Left hindlimb (tissue), 1 donor: ENCODE measurements around the gene WBP1.
"Not testable (repeated sequence)": the region's sequence is repeated elsewhere in the genome, so short reads cannot be mapped to it uniquely, and the experiment has no call there.

Experiments
- DNase-seq: peaks from one replicate; pipeline ENCODE4 v3.0.0-alpha.2; 2018

Gene WBP1

DNA sequence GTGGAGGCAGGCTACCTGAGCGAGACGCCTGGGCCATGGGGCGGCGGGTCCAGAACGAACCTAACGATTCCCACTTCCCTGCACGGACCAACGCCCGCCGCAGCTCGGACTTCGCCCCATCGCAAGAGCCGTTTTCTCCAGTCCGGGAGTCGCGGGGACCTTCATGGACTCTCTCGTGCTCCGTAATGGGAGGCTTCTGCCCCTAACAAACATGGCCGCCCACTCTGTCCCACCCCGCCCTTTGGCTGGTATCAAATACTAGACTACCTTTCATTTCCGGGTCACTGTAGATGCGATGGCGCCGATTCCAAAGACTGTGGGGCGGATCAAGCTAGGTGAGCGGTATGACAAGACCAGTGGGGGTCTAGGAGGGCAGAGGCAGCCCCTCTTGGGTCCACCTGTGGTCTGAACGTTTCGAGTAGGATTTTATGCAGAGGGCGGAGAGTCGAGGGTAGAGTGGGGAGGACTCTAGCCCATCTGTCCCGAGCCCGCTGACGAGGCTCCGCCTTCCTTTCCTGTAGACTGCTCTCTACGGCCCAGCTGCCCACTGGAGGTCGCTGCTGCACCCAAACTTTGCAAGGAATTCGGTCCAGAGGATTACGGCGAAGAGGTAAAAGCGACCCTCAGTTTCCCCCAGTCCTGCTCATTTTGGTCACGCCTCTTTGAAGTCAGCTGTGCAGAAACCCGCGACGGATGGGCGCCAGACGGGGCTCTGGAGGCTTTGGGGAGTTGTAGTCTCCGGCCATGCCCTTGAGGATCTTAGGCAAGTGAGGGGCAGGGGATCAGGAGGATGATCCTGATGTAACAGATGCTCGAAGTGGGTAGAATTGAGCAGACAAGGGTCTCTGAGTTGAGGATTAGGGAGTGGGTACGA is 24.8 kb downstream of the WBP1 start, which contains the start of the genes CCDC142 and TTC31:
Gene CCDC142, minus strand, starts transcription at position 198 of the 874 bp plus-strand sequence. Its CDS starts 161 bp downstream, at position 37.
Gene TTC31, plus strand, starts transcription at position 281 of the 874 bp plus-strand sequence. Its CDS starts 15 bp downstream, at position 296.
- peak; percentile 97 for DNase-seq

- DNase-seq, result not testable (repeated sequence)
Measured at GRCh38 chr2:74483675-74484164, 25.5 kb downstream of the WBP1 start.

- no peak for DNase-seq
Measured at GRCh38 chr2:74486141-74486540, 27.9 kb downstream of the WBP1 start.

GRCh38 chr2:74488643-74489481 is 30.6 kb downstream of the WBP1 start:
- DNase-seq, result no peak

DNA sequence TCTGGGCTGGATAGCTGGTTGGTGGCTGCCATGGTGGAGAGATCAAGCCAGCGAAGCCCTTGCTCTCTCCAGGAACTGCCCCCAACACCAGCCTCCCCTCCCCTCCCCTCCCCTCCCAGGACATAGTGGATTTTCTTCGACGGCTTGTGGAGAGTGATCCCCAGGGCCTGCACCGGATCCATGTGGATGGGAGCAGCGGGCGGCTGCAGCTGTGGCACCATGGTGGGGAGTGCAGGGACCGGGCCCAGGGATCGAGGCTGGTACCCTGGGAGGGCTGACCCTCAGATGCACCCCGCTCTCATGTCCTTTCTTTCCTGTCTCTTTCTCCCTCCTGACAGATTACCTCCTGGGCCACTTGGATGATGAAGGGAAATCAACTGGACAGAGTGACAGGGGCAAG is 31.7 kb downstream of the WBP1 start:
- DNase-seq, result no peak

GRCh38 chr2:74491648-74492544 is 33.7 kb downstream of the WBP1 start:
- DNase-seq, result no peak

- no peak for DNase-seq
Measured at GRCh38 chr2:74493546-74493945, 35.3 kb downstream of the WBP1 start.

DNA sequence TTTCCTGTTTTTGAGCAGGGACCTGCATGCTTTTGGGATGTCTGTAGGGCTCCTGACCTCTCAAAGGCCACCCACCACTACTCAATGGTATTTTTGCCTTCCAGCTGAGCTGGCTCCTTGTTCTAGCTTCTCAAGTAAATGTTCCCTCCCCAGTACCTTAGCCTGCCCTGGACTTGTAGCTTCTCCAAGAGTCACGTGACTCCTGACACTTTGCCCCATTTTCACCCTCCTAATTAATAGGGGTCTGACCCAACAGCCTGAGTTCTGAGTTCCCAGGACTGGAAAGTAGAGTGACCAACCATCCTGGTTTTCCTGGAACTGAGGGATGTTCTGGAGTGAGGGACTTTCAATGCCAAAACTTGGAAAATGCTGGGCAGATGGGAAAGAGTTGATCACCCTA is 37.2 kb downstream of the WBP1 start:
- no peak for DNase-seq

GRCh38 chr2:74496997-74497776 is 38.9 kb downstream of the WBP1 start:
- no peak for DNase-seq

DNA sequence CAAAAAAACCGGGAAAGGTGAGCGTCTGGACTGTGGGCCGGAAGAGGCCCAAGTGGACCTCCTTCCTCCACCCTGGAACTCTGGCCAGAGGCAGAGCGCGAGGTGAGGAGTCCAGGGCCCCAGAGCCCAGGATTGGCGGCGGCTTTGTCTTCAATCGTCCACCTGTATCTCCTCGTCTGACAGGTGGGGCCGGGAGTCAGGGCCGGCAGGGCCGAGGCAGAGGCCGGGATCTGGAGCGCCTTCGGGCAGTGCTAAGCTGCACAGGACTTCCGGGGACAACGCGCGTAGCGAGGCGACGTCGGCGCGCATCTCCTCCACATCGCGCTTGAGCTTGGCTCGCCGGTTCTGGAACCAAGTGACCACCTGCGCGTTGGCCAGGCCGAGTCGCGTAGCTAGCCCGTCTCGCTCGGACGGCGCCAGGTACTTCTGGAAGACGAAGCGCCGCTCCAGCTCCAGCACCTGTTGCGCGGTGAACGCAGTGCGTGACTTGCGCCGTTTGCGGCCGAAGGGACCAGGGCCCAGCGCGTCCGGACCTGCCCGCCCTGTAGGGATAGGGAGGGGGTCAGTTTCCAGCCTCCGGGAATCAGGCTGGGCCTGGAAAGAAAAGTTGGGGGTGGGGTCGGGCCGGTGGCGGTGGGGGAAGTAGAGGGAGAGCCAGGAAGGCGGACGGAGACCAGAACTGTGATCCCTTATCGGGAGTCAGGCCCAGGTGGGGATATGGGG is 39.7 kb downstream of the WBP1 start:
- DNase-seq, result no peak

DNA sequence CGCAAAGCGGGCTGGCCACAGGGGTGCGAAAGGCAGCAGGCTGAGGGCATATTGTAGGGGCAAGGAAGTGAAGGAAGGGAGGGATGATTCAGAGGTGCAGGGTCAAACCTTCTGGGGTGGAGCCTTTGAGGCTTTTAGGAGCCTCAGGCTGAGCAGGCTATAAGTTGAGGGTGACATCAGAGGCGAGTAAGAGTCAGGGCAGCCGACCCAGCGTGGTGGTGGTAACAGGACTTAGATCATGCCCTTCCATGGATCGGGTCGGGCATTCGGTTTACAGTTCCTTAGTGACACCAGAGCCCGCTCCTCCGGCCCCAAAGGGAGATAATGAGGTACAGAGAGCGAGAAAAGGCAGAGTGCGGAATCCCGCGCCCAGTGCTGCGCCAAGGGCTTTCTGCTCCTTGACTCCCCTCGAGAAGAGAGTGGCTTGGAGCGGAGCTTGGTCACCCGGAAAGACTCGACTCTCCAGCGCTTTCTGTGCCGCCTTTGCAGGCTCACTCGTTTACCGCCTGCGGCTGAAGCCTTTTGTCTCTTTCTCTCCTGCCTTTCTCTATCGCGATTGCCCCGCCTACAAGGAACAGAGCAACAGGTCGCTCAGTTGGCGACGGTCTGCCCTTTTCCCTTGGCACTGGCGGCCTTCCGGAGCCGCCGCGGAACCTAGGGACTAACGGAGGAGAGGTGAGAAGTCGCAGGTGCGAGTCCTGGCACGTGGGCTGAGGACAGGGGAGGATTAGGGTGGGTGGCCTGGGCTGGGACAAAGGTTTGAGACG is 40.4 kb downstream of the WBP1 start:
- no peak for DNase-seq

GRCh38 chr2:74499267-74499939 is 41.2 kb downstream of the WBP1 start, which contains the start of gene LBX2:
Gene LBX2, minus strand, starts transcription at chr2:74499603. Its CDS starts 66 bp downstream, at chr2:74499537.
- DNase-seq, result peak; percentile 58

DNA sequence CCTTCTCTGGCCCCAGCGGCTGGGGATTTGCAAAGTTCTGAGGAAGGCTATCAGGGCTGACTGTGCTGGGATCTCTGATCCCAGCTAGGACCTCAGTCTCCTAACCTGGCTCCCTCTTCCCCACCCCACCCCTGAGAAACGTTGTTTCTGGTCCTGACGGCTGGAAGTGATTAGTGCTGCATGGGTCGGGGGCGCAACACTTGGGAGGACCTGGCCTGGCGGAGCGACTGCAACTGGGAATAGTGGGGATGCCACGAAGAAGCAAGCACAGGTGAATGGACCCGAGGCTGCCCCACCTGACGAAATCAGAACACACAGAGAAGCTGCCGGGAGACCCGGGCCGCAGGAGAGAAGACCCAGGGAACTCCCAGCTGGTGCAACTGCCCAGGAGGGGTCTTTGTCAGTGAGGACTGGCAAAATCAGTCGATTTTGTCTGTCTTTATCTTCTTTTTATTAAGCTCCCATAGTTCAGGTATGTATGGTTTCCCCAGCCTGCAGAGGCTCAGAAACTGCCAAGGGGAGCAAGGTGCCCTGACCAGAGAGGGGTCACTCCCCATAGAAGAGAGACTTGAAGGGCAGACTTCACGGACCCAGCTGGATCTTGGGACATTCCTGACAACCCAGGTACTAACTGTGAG is 41.8 kb downstream of the WBP1 start:
- DNase-seq, result no peak

DNA sequence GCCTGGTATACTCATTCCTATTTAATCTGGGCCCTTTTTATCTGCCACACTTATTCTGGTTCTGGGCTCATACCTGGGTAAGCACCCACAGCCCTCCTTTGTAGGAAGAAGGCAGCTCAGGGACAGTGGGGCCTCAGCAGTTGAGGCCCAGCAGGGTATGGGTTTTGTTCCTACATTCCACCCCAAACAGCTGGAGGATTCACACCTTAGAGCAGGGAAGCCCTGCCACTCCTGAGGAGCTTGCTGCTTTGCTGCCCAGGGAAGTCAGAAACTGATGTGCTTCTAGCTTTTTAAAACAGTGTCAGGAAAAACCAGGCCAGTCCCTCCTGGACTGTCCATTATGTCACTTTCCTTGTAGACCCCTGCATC is 42.3 kb downstream of the WBP1 start:
- no peak for DNase-seq

DNA sequence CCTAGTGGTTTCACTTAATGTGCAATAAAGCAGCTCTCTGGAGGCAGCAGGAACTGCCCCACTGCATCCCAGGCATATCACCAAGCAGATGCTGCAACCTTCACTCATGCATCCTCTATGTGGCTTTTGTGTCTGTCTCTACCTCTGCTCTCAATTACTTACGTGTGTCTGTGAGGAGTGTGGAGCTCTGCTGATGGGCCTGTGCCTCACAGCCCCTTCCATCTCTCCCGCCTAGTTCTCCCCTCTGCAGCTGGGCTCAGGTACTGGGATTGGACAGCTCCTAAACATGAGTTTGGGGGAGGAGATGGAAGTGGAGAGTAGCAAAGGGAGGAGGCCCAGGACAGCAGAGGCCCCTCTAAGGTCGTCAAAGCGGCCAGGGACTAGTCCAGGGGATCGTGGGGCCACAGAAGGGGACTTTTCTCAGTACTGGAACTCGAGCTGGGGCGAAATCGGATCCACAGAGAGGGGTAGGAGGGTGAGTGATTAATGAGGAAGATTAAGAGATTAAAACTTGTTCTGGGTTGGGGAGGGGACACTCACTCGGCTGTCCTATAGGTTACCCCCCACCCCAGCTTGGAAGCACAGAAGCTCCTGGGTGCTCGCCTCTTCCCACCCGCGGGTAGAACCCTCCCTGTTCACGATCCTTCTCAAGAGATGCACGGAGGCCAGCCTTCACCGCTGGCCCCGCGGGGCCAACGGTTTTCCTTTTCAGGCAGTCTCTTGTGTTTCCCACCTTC is 43.3 kb downstream of the WBP1 start:
- no peak for DNase-seq

DNA sequence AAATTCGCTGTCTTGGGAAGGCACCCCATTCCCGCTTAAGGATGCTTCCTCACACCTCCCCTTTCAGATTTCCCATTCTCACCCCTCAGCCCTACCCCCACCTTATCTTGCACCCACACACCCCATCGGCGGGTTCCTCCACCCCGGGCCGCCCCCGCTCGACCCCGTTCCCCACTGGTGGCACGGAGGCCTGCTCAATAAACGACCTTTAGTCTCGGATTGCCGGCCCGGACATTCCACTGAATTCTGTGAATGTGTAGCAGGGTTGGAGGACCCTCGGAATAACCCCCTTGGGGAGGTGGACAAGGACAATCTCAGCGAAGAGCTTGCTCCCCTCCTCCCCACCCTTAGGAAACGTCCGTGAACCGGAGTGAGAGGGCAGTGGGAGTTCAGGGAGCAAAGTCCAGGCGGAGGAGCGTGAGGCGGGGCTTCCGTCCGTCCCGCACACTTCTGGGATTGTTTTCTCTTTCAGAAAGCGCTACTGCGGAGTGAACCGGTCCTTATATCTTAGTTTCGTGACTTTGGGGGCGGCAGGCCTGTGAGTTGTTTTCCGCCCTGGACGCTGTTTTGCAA is 44.0 kb downstream of the WBP1 start:
- DNase-seq, result no peak

DNA sequence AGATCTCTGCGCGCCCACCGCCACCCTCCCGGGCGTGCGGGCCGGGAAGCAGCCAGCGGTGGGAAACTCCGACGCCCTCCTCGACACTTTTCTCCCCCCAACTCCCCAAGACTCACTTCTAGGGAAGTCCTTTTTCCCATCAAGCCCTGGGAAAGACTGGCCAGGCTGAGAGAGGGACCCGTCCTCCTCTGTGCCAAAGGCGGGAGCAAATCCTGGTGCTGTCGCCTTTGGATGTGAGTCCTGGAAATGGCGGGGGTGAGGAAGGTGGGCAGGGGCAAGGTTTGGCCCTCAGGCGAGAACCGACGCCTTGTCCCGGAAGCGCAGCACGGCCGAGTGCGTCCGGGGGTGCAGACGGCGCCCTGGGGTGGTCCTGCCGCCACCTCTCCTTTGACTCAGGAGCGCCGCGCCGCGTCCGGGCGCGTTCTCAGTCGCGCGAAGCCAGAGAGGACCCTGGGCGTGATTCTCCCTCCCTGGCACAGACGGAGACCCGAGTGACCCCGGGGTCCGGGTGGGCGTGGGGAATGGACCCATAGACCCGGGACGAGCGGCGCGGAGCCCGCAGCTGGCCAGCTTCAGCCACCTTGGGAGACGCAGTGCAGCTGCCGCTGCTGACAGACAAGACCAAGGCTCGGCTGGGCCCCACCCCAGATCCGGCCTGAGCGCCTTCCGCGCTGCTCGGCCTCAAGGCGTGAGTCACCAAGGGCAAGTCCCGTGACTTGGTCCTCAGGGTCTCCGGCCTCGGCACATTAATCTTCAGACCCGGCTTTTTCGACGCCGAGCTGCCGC is 44.7 kb downstream of the WBP1 start:
- DNase-seq, result peak; percentile 76
